ENCODE results near the gene TBC1D14.

The TBC1D14 gene

DNA sequence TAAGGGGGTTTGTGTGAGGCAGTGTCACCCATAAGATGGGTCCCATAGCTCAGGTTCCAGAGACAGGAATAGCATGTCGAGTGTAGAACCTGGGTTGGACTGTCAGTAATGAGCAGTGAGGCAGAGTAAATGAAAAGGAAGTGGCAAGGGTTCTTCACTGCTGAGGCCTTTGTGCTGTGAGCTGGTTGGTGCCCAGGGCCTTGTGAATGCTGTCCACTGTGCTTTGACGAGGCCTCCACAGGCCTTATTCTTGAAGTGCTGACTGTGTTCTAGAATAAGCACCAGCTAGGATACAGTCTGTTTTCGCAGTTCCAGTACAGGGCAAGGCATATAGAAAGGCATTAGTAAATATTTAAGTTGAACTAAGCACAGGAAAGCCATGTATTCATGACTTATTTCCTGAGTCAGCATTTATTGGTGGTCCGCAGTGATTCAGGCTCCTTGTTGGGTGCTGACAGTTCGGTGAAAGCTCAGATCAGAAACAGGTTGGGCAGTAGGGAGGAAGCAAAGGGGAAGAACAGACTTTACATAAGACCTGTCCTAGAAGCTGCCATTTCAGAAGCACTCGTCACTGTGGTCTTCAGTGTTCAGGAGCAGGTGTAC lies 107.9 kb downstream of the TBC1D14 start:
- DNase-seq (ENCODE audit: insufficient read length, low spot score) (no peak), FAIRE-seq (no peak)
- no peak for TF ChIP-seq CTCF (IDR thresholded peaks at IDR 0.05; ENCODE audit: insufficient read depth, missing control alignments)

DNA sequence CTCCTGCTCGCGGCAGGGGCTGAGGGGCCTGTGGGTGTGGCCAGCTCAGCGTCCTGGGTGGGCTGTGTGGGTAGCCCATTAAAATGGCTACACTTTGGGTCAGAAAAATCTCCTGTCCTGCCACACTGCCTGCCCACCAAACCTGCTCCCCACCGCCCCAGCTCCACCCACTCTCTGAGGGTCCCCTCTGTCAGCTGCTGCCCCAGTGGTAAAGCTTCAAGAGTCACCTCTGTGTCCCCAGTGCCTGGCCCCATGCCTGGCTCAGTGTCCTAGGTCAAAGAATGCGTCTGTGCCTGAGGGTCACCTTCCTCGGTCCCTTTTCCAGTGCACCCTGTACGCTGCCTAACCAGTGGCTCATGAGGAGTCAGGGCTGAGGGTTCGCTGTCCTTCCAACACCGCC lies 108.7 kb downstream of the TBC1D14 start:
- no peak for TF ChIP-seq CTCF (IDR thresholded peaks at IDR 0.05; ENCODE audit: insufficient read depth, missing control alignments)
- DNase-seq (ENCODE audit: insufficient read length, low spot score) (no peak), FAIRE-seq (no peak)

GRCh38 chr4:7019367-7019766 lies 109.7 kb downstream of the TBC1D14 start:
- DNase-seq (ENCODE audit: insufficient read length, low spot score) = no peak
- no peak for FAIRE-seq
- no peak for TF ChIP-seq CTCF (IDR thresholded peaks at IDR 0.05; ENCODE audit: insufficient read depth, missing control alignments)

GRCh38 chr4:7020290-7020689 lies 110.7 kb downstream of the TBC1D14 start:
- DNase-seq (ENCODE audit: insufficient read length, low spot score) (no peak), FAIRE-seq (no peak)
- no peak for TF ChIP-seq CTCF (IDR thresholded peaks at IDR 0.05; ENCODE audit: insufficient read depth, missing control alignments)

DNA sequence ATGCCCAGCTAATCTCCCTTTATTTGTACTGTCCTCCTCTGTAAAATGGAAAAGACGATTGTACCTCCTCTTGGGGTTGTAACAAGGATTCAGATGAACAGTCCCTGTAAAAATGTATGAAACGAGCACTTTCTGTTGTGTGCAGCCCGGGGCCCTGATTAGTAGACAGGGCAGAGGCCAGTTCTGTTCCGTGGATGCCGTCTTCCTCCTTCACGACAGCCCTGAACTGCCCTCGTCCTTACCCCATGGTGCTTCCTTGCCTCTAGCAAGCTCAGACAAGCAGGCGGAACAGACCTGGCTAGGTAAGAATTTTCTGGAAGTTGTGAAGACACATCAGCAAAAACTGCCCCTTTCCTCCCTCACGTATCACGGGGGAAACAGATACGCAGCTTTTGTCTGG lies 111.2 kb downstream of the TBC1D14 start:
- TF ChIP-seq CTCF (IDR thresholded peaks at IDR 0.05; ENCODE audit: insufficient read depth, missing control alignments) = no peak
- FAIRE-seq = no peak
- no peak for DNase-seq (ENCODE audit: insufficient read length, low spot score)

- no peak for DNase-seq (ENCODE audit: insufficient read length, low spot score)
- no peak for TF ChIP-seq CTCF (IDR thresholded peaks at IDR 0.05; ENCODE audit: insufficient read depth, missing control alignments)
Measured at GRCh38 chr4:7021355-7021754, 111.7 kb downstream of the TBC1D14 start.

DNA sequence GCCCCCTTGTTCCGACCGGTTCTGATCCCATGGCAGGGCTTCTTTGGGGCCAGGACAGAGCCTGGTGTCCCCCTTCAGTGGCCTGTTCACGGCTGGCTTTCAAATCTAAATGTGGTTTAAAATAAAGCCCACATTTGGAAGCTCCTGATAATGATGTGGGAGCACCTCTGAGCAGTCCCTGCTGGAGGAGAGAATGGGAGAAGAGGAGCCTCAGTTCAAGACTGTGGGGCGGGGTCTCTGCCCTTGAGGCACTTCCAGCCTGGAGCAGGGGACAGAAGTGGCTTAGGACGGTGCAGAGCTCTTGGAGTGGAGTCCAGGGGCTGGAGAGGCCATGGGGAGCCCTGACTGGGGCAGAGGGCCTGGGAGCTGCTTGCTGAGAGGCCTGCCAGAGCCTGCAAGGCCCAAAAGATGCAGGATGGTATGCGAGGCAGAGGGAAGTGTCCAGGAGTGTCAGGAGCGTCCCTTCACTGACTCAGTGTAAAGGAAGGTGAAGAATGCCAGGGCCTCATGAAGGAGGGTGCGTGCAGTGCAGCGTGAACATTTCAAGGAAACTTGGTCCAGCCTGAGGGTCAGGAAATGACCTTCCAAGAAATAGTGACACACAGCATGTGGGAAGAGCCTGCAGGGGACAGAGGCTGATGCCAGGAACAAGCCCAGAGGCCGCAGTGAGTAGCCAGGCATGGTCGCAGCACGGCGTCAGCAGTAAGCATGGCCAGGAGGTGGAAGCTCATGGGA lies 112.5 kb downstream of the TBC1D14 start:
- DNase-seq (ENCODE audit: insufficient read length, low spot score) (no peak), FAIRE-seq (no peak)
- no peak for TF ChIP-seq CTCF (IDR thresholded peaks at IDR 0.05; ENCODE audit: insufficient read depth, missing control alignments)

More at GRCh38 chr4:7021355-7021754, 111.7 kb downstream of the TBC1D14 start:
- no peak for FAIRE-seq
